Measurements from ENCODE around the gene MRPL24.

GRCh38 chr1:156738916-156739315 lies 2.0 kb downstream of the MRPL24 start:
- TF ChIP-seq POLR2AphosphoS5 (IDR thresholded peaks at IDR 0.05; ENCODE audit: low read depth, low read length) (no peak), TAF1 (IDR thresholded peaks at IDR 0.05; ENCODE audit: borderline replicate concordance, insufficient read depth, low read length) (no peak), SIN3A (IDR thresholded peaks at IDR 0.05; ENCODE audit: borderline replicate concordance, insufficient read depth, low read length) (no peak), REST (IDR thresholded peaks at IDR 0.05; ENCODE audit: insufficient read depth in 1 of 2, low read depth in 2 of 2, low read length in 2 of 2) (no peak), FOXP2 (optimal IDR thresholded peaks at IDR 0.05; ENCODE audit: borderline replicate concordance, extremely low read depth, extremely low read length, insufficient read depth) (no peak)
